Measurements from ENCODE around the gene TMPRSS4.

TMPRSS4 gene

GRCh38 chr11:118079491-118079890 lies 2.6 kb downstream of the TMPRSS4 start:
- H3K4me3 ChIP-seq (replicated peaks in 1 of 2; ENCODE audit: low read depth in 2 of 2, low read length in 2 of 2), result no peak overlapping the region
- no peak for TF ChIP-seq CTCF (IDR thresholded peaks at IDR 0.05; ENCODE audit: low read depth, low read length)
- no peak for DNase-seq (ENCODE audit: low read depth in 2 of 2)

- DNase-seq (ENCODE audit: low read depth in 2 of 2), result no peak
- no peak for TF ChIP-seq CTCF (IDR thresholded peaks at IDR 0.05; ENCODE audit: low read depth, low read length)
- no peak overlapping the region for H3K4me3 ChIP-seq (replicated peaks in 1 of 2; ENCODE audit: low read depth in 2 of 2, low read length in 2 of 2)
Observed at GRCh38 chr11:118080296-118080695, 3.4 kb downstream of the TMPRSS4 start.

GRCh38 chr11:118081241-118081958 lies 4.5 kb downstream of the TMPRSS4 start:
- TF ChIP-seq CTCF (IDR thresholded peaks at IDR 0.05; ENCODE audit: low read depth, low read length), result no peak
- H3K4me3 ChIP-seq (replicated peaks in 1 of 2; ENCODE audit: low read depth in 2 of 2, low read length in 2 of 2), result no peak overlapping the region

GRCh38 chr11:118082880-118083552 lies 6.1 kb downstream of the TMPRSS4 start:
- DNase-seq (ENCODE audit: low read depth in 2 of 2), result no peak
- no peak overlapping the region for H3K4me3 ChIP-seq (replicated peaks in 1 of 2; ENCODE audit: low read depth in 2 of 2, low read length in 2 of 2)
- TF ChIP-seq CTCF (IDR thresholded peaks at IDR 0.05; ENCODE audit: low read depth, low read length), result no peak

More at GRCh38 chr11:118081241-118081958, 4.5 kb downstream of the TMPRSS4 start:
- DNase-seq (ENCODE audit: low read depth in 2 of 2), result no peak

- TF ChIP-seq CTCF (IDR thresholded peaks at IDR 0.05; ENCODE audit: low read depth, low read length), result no peak
- H3K4me3 ChIP-seq (replicated peaks in 1 of 2; ENCODE audit: low read depth in 2 of 2, low read length in 2 of 2), result no peak overlapping the region
- DNase-seq (ENCODE audit: low read depth in 2 of 2), result peak; percentile 5
Observed at GRCh38 chr11:118084247-118084646, 7.4 kb downstream of the TMPRSS4 start.

GRCh38 chr11:118084656-118085055 lies 7.8 kb downstream of the TMPRSS4 start:
- DNase-seq (ENCODE audit: low read depth in 2 of 2), result no peak
- H3K4me3 ChIP-seq (replicated peaks in 1 of 2; ENCODE audit: low read depth in 2 of 2, low read length in 2 of 2), result no peak overlapping the region
- no peak for TF ChIP-seq CTCF (IDR thresholded peaks at IDR 0.05; ENCODE audit: low read depth, low read length)
